Measurements from ENCODE around the gene CYTH3. TPM values are rescaled to one million over a fixed set of nuclear protein-coding genes. Genes with fewer than 3 reads are reported as not detected.

Gene CYTH3
- total and polyA plus RNA-seq, 2 of the 13 experiments (the other 11 are each of a cell fraction or from before 2014, with no cell fraction given), result 3.1 to 3.8 TPM

DNA sequence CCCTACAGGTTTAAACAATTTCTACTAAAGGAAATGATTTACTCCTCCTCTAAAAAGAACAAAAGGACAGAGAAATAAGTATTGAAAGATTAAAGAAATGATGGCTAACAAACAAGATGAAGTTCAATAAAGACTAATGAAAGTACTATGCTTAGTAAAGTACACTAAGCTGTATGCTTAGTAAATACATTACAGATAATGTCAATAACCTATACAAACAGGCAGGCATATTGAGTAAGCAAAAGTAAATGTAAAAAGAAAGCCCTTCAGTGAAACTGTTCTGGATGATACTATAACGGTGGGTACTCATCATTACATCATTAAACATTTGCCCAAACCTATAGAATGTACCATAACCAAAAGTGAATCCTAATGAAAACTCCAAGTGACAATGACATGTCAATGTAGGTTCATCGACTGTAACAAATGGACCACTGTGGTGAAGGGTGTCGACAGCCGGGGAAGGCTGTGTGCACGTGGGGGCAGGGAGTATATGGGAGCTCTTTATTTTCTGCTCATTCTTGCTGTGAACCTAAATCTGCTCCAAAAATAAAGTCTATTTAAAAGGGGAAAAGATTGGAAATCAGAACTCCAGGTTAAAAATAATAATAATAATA is 34.0 kb downstream of the CYTH3 start (continued):
- no peak for TF ChIP-seq TCF12 (IDR thresholded peaks at IDR 0.05)
- no peak for TF ChIP-seq TCF12 (CRISPR knock-in tag; IDR thresholded peaks at IDR 0.05)
- TF ChIP-seq ZNF724P (CRISPR knock-in tag; IDR thresholded peaks at IDR 0.05; ENCODE audit: borderline replicate concordance), result no peak
- no peak for TF ChIP-seq MED1 (CRISPR knock-in tag; IDR thresholded peaks at IDR 0.05)
- no peak for TF ChIP-seq ZNF768 (CRISPR knock-in tag; IDR thresholded peaks at IDR 0.05)
- no peak for TF ChIP-seq SIN3B (IDR thresholded peaks at IDR 0.05; ENCODE audit: low read length)
- TF ChIP-seq JARID2 (CRISPR knock-in tag; IDR thresholded peaks at IDR 0.05; ENCODE audit: insufficient replicate concordance), result no peak
- no peak for TF ChIP-seq ZMAT5 (CRISPR knock-in tag; IDR thresholded peaks at IDR 0.05; ENCODE audit: borderline replicate concordance, low read depth)
- TF ChIP-seq ZNF781 (CRISPR knock-in tag; IDR thresholded peaks at IDR 0.05; ENCODE audit: borderline replicate concordance, not compliant biosample characterization), result no peak
- no peak for TF ChIP-seq ZNF12 (CRISPR knock-in tag; IDR thresholded peaks at IDR 0.05)
- TF ChIP-seq RXRB (CRISPR knock-in tag; IDR thresholded peaks at IDR 0.05; ENCODE audit: borderline replicate concordance), result peak; percentile 67
- no peak for TF ChIP-seq PBX2 (CRISPR knock-in tag; IDR thresholded peaks at IDR 0.05)
- no peak for TF ChIP-seq DPF2 (CRISPR knock-in tag; IDR thresholded peaks at IDR 0.05; ENCODE audit: borderline replicate concordance, low read depth)
- no peak for TF ChIP-seq ZNF570 (CRISPR knock-in tag; IDR thresholded peaks at IDR 0.05; ENCODE audit: borderline replicate concordance)
- TF ChIP-seq ZNF766 (CRISPR knock-in tag; IDR thresholded peaks at IDR 0.05; ENCODE audit: borderline replicate concordance), result no peak
- TF ChIP-seq YEATS2 (CRISPR knock-in tag; IDR thresholded peaks at IDR 0.05; ENCODE audit: borderline replicate concordance), result no peak
- peak; percentile 100 for TF ChIP-seq TBX3 (IDR thresholded peaks at IDR 0.05; ENCODE audit: borderline replicate concordance)
- no peak for TF ChIP-seq ZSCAN30 (CRISPR knock-in tag; IDR thresholded peaks at IDR 0.05)
- TF ChIP-seq ZEB1 (IDR thresholded peaks at IDR 0.05; ENCODE audit: insufficient replicate concordance, low read depth), result no peak
- no peak for TF ChIP-seq SMAD9 (CRISPR knock-in tag; IDR thresholded peaks at IDR 0.05)
- no peak for TF ChIP-seq FOSL1 (CRISPR knock-in tag; IDR thresholded peaks at IDR 0.05; ENCODE audit: borderline replicate concordance)
- no peak for TF ChIP-seq RORA (CRISPR knock-in tag; IDR thresholded peaks at IDR 0.05)
- TF ChIP-seq PAX8 (CRISPR knock-in tag; IDR thresholded peaks at IDR 0.05; ENCODE audit: borderline replicate concordance), result no peak
- TF ChIP-seq, protein P1, sequence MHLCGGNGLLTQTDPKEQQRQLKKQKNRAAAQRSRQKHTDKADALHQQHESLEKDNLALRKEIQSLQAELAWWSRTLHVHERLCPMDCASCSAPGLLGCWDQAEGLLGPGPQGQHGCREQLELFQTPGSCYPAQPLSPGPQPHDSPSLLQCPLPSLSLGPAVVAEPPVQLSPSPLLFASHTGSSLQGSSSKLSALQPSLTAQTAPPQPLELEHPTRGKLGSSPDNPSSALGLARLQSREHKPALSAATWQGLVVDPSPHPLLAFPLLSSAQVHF (CRISPR knock-in tag; IDR thresholded peaks at IDR 0.05), result no peak
- TF ChIP-seq, protein P2, sequence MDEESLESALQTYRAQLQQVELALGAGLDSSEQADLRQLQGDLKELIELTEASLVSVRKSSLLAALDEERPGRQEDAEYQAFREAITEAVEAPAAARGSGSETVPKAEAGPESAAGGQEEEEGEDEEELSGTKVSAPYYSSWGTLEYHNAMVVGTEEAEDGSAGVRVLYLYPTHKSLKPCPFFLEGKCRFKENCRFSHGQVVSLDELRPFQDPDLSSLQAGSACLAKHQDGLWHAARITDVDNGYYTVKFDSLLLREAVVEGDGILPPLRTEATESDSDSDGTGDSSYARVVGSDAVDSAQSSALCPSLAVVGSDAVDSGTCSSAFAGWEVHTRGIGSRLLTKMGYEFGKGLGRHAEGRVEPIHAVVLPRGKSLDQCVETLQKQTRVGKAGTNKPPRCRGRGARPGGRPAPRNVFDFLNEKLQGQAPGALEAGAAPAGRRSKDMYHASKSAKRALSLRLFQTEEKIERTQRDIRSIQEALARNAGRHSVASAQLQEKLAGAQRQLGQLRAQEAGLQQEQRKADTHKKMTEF (CRISPR knock-in tag; IDR thresholded peaks at IDR 0.05), result peak; percentile 74
- TF ChIP-seq ZNF30 (CRISPR knock-in tag; IDR thresholded peaks at IDR 0.05), result no peak
- no peak for TF ChIP-seq ZZZ3 (CRISPR knock-in tag; IDR thresholded peaks at IDR 0.05; ENCODE audit: borderline replicate concordance)
- TF ChIP-seq SKI (IDR thresholded peaks at IDR 0.05; ENCODE audit: partially characterized antibody), result peak; percentile 65
- no peak for TF ChIP-seq ZNF790 (CRISPR knock-in tag; IDR thresholded peaks at IDR 0.05; ENCODE audit: borderline replicate concordance)
- TF ChIP-seq NFYB (CRISPR knock-in tag; IDR thresholded peaks at IDR 0.05), result no peak
